Glomerular visceral epithelial cell (primary cell): ENCODE measurements around the gene AMZ1.
"Not testable (repeated sequence)": the region's sequence is repeated elsewhere in the genome, so short reads cannot be mapped to it uniquely, and the experiment has no call there.

Experiments
- DNase-seq: peaks from one replicate; pipeline ENCODE4 v3.0.0-alpha.2; 2016; ENCODE audit errors: extremely low spot score

Gene AMZ1

GRCh38 chr7:2727206-2727605 is 39.2 kb downstream of the AMZ1 start:
- not testable (repeated sequence) for DNase-seq

- DNase-seq = no peak
Observed at GRCh38 chr7:2728316-2729030, 40.5 kb downstream of the AMZ1 start.

- no peak for DNase-seq
Observed at GRCh38 chr7:2729031-2729892, 41.3 kb downstream of the AMZ1 start.

DNA sequence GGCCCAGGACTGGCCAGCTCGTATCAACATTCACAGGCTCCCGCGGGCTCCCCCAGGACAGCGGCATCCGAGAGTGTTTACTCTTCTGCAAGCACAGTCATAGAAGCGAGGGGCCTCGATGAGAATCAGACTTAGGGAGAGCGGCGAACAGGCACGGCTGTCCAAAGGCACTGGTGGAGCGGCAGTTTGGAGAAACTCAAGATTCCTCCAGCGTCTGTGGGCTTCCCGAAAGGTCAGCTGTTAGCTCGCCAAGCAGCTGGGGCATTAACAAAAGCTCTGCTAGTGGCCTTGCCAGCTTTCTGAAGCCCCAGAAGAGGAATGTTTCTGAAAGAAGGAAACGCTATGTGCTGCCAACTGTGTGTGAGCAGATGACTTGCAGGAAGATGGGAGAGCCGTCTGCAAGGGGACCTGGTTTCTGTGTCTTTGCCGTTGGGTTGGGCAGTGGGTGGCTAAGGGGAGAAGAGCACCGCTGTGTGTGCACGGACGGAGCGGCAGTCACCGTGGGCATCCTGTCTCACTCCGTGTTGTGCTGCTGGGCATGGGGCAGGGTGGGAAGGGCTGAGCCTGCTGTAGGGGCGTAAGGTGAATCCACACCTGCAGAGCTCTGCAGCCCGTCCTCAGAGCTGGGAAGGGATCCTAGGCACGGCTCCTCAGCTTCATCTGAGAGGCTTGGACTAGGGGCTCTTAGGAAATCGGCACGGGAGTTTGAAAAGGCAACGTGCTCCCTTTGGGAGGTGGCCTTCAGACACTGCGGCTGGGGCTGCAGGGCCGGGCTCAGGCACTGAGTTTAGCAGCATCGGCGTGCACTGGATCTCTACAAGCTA is 42.1 kb downstream of the AMZ1 start:
- no peak for DNase-seq

GRCh38 chr7:2730846-2731770 is 43.1 kb downstream of the AMZ1 start:
- DNase-seq = no peak

DNA sequence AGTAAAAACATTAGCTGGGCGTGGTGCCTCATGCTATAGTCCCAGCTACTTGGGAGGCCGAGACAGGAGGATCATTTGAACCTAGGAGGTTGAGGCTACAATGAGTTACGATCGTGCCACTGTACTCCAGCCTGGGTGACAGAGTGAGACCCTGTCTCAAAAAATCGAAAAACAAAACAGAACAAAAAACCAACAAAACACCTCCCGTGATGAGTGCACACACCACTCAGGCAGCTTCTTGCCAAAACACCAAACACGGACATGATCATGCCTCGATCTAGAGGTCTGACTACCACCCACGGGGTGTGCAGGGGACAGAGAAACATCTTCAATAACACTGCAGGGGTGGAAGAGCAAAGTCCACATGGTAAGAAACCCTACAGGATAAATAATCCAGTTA is 44.4 kb downstream of the AMZ1 start:
- DNase-seq = no peak

GRCh38 chr7:2732959-2733584 is 45.1 kb downstream of the AMZ1 start:
- no peak for DNase-seq

- DNase-seq = no peak
Observed at GRCh38 chr7:2734084-2734686, 46.2 kb downstream of the AMZ1 start.

DNA sequence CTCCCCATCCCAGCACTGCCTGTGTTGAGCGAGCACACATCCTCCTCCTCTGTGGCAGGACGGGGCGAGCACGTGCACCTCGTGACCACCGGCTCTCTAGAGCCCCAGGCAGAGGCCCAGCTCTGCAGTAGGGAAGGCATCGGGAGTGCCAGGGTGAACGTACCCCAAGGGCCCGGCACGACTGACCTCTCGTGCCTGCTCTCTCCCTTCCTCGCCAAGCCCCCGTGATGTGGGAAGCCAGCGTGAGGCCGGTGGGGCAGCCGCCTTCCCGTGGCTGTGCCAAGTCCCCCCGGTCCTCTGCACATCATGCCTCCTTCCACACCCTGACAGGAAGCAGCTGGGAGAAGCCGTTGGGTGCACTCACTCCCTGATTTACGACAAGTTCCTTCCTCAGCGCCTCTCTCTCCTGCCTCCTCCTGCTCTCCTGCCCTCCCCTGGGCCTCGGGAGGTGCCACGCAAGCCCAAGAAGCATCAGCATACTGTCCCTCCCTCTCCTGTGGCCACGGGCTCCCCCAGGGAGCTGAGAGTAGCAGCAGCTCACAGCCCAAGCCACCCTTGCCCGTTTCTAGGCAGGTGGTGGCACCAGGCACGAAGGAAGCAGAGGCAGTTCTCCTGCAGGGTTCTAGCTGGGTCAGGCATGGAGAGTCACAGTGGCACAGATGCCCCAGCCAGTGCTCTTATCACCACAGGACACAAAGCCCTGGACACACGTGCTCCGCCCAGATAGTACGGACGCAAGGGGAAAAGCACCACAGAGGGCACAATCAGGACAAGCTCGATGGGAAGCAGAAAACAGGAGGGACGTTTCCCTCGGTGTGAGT is 47.0 kb downstream of the AMZ1 start:
- no peak for DNase-seq

GRCh38 chr7:2735744-2736143 is 47.7 kb downstream of the AMZ1 start:
- DNase-seq = no peak

DNA sequence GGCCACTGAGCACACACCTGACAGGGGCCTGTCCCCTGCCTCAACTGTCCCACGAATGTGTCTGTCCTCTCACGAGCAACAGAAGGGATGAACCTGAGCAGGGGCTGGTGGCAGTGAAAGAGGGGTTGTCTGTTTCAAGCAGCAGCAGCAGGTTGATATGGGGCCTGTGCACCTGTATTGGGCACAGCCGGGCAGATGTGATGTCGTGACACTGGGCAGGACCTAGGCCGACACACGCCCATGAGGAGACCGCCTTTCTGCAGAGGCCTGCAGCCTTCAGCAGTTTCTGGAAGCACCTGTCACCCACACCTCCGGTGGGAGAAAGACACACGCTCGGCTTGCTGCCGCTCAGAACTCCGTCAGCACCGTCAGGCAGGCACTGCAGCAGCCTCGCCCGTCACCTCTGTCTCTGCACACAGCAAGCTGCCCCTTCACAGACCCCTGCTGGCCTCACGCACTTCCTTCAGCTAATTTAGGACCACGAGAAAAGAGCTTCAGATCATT is 48.5 kb downstream of the AMZ1 start:
- DNase-seq = no peak

DNA sequence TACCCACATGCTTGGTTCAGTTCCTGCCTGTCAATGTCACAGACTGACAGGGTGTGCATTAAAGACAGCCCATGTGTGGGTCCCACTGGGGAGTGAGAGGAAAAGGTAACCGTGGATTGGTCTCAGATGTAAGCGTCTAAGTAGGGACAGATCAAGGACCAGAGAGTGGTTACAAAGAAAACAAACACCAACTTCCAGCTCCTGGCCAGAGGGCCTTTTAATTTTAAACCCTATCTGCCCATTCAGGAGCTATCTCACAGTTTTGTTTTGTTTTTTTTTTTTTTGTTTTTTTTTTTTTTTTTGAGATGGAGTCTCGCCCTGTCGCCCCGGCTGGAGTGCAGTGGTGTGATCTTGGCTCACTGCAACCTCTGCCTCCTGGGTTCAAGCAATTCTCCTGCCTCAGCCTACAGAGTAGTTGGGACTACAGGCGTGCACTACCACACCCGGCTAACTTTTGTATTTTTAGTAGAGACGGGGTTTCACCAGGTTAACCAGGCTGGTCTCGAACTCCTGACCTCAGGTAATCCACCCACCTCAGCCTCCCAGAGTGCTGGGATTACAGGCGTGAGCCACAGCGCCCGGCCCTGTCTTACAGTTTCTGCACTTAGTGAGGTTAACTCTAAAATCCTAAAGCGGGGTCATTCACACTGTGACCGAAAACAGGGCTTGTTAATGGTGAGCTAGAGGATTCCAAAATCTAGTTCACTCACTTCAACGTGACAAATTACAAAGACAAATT is 49.2 kb downstream of the AMZ1 start:
- not testable (repeated sequence) for DNase-seq

GRCh38 chr7:2737771-2738540 is 50.0 kb downstream of the AMZ1 start:
- no peak for DNase-seq

DNA sequence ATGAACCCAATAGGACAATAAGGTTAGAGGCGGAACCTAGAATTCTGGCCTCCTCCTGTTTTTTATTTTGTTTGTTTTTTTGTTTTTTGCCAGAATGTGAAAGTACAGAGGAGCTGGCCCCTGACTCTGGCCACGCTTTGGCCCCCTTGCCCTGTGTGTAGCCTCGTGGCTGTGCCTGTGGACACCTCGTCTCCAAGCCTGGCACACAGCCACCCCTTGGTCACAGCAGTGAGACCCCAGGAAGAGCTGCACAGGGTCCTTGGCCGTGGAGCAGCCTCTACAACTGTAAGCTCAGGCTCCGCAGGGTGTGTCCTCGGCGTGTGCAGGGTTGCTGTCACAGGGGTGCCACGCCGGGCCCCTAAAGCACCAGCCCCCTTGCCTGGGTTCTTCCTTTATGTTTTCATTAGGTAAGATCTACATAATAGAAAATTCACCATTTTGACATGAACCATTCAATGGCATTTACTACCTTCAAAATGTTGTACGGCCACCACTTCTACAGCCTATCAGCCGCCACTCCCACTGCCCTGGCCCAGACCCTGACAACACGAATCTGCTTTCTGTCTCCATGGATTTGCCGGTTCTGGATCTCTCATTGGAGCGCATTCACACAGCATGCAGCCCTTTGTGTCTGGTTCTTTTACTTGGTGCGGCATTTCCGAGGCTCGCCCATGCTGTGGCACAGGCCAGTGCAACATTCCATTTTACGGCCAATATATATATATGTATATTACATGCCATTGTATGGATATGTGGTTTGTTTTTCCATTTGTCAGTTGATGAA is 51.0 kb downstream of the AMZ1 start:
- no peak for DNase-seq

DNA sequence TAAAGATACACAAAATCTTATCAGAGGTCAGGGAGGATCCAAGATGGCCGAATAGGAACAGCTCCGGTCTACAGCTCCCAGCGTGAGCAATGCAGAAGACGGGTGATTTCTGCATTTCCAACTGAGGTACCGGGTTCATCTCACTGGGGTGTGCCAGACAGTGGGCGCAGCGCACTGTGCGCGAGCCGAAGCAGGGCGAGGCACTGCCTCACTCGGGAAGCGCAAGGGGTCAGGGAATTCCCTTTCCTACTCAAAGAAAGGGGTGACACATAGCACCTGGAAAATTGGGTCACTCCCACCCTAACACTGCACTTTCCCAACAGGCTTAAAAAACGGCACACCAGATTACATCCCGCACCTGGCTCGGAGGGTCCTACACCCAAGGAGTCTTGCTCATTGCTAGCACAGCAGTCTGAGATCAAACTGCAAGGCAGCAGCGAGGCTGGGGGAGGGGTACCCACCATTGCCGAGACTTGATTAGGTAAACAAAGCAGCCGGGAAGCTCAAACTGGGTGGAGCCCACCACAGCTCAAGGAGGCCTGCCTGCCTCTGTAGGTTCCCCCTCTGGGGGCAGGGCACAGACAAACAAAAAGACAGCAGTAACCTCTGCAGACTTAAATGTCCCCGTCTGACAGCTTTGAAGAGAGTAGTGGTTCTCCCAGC is 55.7 kb downstream of the AMZ1 start:
- DNase-seq = not testable (repeated sequence)

GRCh38 chr7:2748684-2749083 is 60.7 kb downstream of the AMZ1 start:
- DNase-seq = not testable (repeated sequence)
